ENCODE data around the gene PCDHGB6.
"Not testable (repeated sequence)": the region's sequence is repeated elsewhere in the genome, so short reads cannot be mapped to it uniquely, and the experiment has no call there.

PCDHGB6 gene

DNA sequence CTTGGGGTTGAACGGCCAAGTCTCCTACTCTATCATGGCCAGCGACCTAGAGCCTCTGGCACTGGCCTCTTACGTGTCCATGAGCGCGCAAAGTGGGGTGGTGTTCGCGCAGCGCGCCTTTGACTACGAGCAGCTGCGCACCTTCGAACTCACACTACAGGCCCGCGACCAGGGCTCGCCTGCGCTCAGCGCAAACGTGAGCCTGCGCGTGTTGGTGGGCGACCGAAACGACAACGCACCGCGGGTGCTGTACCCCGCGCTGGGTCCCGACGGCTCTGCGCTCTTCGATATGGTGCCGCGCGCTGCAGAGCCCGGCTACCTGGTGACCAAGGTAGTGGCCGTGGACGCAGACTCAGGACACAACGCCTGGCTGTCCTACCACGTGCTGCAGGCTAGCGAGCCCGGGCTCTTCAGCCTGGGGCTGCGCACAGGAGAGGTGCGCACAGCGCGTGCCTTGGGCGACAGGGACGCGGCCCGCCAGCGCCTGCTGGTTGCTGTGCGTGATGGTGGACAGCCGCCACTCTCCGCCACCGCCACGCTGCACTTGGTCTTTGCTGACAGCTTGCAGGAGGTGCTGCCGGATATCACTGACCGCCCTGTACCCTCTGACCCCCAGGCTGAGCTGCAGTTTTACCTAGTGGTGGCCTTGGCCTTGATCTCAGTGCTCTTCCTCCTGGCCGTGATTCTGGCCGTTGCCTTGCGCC lies 8.1 kb upstream of the PCDHGB6 start:
- Mint-ChIP-seq H3K27me3 (peaks cover 83% of the 10 kb centered on the region), H3K4me3 (no peak overlapping the region), H3K4me1 (ENCODE audit: low read depth) (peaks cover 3% of the 10 kb centered on the region), H3K9me3 (peaks cover 32% of the 10 kb centered on the region), H3K36me3 (ENCODE audit: low read depth) (peaks cover 15% of the 10 kb centered on the region), H3K27ac (no peak overlapping the region)
- no peak for DNase-seq

DNA sequence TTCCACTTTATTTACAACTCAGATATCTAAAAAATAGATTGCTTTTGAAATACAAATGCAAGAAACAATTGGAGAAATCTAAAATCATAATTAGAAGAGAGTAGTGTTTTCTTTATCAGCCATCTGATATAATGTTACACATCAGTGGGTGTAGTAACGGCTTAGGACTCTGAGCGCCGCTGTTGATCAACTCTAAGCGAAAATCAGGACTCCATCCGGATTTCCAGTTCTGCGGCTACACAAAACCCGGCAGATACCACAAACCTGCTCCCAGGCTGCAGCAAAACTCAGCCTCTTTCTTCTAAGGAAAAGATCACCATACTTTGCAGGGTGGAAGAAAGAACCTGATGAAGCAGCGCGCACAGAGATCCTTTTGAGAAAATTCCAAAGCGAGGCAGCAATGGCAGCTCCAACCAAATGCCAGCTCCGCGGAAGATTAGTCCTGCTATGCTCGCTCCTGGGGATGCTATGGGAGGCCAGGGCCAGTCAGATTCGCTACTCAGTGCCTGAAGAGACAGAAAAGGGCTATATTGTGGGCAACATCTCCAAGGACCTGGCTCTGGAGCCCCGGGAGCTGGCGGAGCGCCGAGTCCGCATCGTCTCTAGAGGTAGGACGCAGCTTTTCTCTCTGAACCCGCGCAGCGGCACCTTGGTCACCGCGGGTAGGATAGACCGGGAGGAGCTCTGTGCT lies 5.1 kb upstream of the PCDHGB6 start, which contains the start of gene PCDHGA9:
Gene PCDHGA9, plus strand, starts transcription at position 226 of the 691 bp plus-strand sequence. Its CDS starts 175 bp downstream, at position 401.
- H3K27me3 Mint-ChIP-seq = peaks cover 80% of the 10 kb centered on the region

DNA sequence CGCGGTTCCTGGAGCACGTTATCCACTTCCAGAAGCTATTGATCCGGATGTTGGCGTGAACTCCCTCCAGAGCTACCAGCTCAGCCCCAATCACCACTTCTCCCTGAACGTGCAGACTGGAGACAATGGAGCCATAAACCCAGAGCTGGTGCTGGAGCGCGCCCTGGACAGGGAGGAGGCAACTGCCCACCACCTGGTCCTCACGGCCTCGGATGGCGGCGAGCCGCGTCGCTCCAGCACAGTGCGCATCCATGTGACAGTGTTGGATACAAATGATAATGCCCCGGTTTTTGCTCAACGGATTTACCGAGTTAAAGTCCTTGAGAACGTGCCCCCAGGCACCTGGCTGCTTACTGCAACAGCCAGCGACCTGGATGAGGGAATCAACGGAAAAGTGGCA lies 4.4 kb upstream of the PCDHGB6 start:
- Mint-ChIP-seq H3K4me3 (no peak overlapping the region), H3K27ac (no peak overlapping the region), H3K9me3 (peaks cover 28% of the 10 kb centered on the region), H3K4me1 (ENCODE audit: low read depth) (peaks cover 3% of the 10 kb centered on the region), H3K27me3 (peaks cover 83% of the 10 kb centered on the region), H3K36me3 (ENCODE audit: low read depth) (peaks cover 14% of the 10 kb centered on the region)
- DNase-seq = no peak

More for the DNA sequence above, 5.1 kb upstream of the PCDHGB6 start, which contains the start of gene PCDHGA9:
- Mint-ChIP-seq H3K4me3 (peak within 1 kb of the TSS; percentile 58), H3K4me1 (ENCODE audit: low read depth) (peaks cover 3% of the 10 kb centered on the region), H3K9me3 (peaks cover 28% of the 10 kb centered on the region), H3K36me3 (ENCODE audit: low read depth) (peaks cover 12% of the 10 kb centered on the region), H3K27ac (no peak within 1 kb of the TSS)
- no peak for DNase-seq

DNA sequence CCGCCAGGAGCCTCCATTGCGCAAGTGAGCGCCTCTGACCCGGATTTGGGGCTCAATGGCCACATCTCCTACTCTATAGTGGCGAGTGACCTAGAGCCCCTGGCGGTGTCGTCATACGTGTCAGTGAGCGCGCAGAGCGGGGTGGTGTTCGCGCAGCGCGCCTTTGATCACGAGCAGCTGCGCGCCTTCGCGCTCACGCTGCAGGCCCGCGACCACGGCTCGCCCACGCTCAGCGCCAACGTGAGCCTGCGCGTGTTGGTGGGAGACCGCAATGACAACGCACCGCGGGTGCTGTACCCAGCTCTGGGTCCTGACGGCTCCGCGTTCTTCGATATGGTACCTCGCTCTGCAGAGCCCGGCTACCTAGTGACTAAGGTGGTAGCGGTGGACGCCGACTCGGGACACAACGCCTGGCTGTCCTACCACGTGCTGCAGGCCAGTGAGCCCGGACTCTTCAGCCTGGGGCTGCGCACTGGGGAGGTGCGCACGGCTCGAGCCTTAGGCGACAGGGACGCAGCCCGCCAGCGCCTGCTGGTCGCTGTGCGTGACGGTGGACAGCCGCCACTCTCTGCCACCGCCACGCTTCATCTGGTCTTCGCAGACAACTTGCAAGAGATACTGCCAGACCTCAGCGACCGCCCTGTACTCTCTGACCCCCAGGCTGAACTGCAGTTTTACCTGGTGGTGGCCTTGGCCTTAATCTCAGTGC lies 1.9 kb downstream of the PCDHGB6 start:
- Mint-ChIP-seq H3K4me1 (ENCODE audit: low read depth) (peaks cover 16% of the 10 kb centered on the region), H3K4me3 (no peak overlapping the region), H3K36me3 (ENCODE audit: low read depth) (peaks cover 9% of the 10 kb centered on the region), H3K27me3 (peaks cover 82% of the 10 kb centered on the region), H3K27ac (no peak overlapping the region), H3K9me3 (peaks cover 23% of the 10 kb centered on the region)
- no peak for DNase-seq

DNA sequence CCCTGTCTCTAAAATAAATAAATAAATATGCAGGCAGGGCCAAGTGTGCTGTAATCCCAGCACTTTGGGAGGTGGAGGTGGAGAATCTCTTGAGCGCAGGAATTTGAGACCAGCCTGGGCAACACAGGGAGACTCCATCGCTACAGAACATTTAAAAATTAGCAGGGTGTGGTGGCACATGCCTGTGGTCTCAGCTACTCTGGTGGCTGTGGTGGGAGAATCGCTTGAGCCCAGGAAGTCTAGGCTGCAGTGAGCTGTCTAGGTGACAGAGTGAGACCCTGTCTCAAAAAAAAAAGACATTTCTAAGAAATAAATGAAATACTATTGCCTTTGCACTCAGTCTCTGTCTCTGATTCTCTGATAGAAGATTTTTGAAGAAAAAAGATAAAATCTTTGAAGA lies 3.8 kb downstream of the PCDHGB6 start:
- no peak for DNase-seq
- no peak overlapping the region for H3K4me3 Mint-ChIP-seq
- peaks cover 81% of the 10 kb centered on the region for H3K27me3 Mint-ChIP-seq
- H3K36me3 Mint-ChIP-seq (ENCODE audit: low read depth) = peaks cover 9% of the 10 kb centered on the region
- H3K27ac Mint-ChIP-seq = no peak overlapping the region
- peaks cover 19% of the 10 kb centered on the region for H3K4me1 Mint-ChIP-seq (ENCODE audit: low read depth)
- peaks cover 23% of the 10 kb centered on the region for H3K9me3 Mint-ChIP-seq

DNA sequence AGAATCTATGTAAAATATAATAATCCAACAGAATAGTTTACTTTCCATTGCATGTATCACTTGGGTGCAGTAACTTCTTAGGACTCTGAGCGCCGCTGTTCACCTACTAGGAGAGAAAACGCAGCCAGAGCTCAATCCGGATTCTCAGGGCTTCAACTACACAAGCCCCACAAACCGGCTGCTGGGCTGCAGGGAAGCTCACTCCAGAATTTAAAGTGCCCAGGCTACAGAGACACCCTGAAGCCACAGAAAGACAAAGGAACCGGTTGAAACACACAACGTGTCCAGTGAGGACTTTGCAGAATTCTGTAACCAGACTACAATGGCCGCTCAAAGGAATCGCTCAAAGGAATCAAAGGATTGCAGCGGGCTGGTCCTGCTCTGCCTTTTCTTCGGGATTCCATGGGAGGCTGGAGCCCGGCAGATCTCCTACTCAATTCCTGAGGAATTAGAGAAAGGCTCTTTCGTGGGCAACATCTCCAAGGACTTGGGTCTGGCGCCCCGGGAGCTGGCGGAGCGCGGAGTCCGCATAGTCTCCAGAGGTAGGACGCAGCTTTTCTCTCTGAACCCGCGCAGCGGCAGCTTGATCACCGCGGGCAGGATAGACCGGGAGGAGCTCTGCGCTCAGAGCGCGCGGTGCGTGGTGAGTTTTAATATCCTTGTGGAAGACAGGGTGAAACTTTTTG lies 5.2 kb downstream of the PCDHGB6 start, which contains the start of gene PCDHGA10:
Gene PCDHGA10, plus strand, starts transcription at position 134 of the 686 bp plus-strand sequence. Its CDS starts 189 bp downstream, at position 323.
- Mint-ChIP-seq H3K27me3 (peaks cover 82% of the 10 kb centered on the region), H3K4me3 (peak within 1 kb of the TSS; percentile 78), H3K36me3 (ENCODE audit: low read depth) (peaks cover 9% of the 10 kb centered on the region), H3K4me1 (ENCODE audit: low read depth) (peaks cover 24% of the 10 kb centered on the region), H3K27ac (no peak within 1 kb of the TSS), H3K9me3 (peaks cover 25% of the 10 kb centered on the region)
- peak; percentile 63 for DNase-seq

DNA sequence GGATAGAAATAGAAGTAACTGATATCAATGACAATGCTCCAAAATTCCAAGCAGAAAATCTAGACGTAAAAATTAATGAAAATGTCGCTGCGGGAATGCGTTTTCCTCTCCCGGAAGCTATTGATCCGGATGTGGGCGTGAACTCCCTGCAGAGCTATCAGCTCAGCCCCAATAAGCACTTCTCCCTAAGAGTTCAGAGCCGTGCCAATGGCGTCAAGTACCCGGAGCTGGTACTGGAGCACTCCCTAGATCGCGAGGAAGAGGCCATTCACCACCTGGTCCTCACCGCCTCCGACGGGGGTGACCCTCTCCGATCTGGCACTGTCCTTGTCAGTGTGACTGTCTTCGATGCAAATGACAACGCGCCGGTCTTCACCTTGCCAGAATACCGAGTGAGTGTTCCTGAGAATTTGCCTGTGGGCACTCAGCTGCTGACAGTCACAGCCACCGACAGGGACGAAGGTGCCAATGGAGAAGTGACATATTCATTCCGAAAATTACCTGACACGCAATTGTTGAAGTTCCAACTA lies 5.8 kb downstream of the PCDHGB6 start:
- Mint-ChIP-seq H3K27ac (no peak overlapping the region), H3K9me3 (peaks cover 30% of the 10 kb centered on the region), H3K4me1 (ENCODE audit: low read depth) (peaks cover 26% of the 10 kb centered on the region), H3K36me3 (ENCODE audit: low read depth) (peaks cover 10% of the 10 kb centered on the region), H3K4me3 (peak overlapping the region; percentile 78), H3K27me3 (peaks cover 82% of the 10 kb centered on the region)
- DNase-seq = no peak

DNA sequence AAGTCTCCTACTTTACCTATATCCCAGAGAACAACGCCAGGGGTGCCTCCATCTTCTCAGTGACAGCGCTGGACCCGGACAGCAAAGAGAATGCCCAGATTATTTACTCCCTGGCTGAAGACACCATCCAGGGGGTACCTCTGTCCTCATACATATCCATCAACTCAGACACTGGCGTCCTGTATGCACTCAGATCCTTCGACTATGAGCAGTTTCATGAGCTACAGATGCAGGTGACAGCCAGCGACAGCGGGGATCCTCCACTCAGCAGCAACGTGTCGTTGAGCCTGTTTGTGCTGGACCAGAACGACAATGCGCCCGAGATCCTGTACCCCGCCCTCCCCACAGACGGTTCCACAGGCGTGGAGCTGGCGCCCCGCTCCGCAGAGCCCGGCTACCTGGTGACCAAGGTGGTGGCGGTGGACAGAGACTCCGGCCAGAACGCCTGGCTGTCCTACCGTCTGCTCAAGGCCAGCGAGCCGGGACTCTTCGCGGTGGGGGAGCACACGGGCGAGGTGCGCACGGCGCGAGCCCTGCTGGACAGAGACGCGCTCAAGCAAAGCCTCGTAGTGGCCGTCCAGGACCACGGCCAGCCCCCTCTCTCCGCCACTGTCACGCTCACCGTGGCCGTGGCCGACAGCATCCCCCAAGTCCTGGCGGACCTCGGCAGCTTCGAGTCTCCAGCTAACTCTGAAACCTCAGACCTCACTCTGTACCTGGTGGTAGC lies 6.9 kb downstream of the PCDHGB6 start:
- Mint-ChIP-seq H3K4me1 (ENCODE audit: low read depth) (peaks cover 26% of the 10 kb centered on the region), H3K9me3 (peaks cover 28% of the 10 kb centered on the region), H3K27me3 (peaks cover 81% of the 10 kb centered on the region)
- DNase-seq; H3K4me3 Mint-ChIP-seq; H3K27ac Mint-ChIP-seq; H3K36me3 Mint-ChIP-seq (ENCODE audit: low read depth): not testable (repeated sequence)

DNA sequence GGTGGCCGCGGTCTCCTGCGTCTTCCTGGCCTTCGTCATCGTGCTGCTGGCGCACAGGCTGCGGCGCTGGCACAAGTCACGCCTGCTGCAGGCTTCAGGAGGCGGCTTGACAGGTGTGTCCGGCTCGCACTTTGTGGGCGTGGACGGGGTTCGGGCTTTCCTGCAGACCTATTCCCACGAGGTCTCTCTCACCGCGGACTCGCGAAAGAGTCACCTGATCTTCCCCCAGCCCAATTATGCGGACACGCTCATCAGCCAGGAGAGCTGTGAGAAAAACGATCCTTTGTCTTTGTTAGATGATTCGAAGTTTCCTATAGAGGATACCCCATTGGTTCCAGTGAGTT lies 7.4 kb downstream of the PCDHGB6 start:
- not testable (repeated sequence) for DNase-seq, H3K4me3 Mint-ChIP-seq, H3K27ac Mint-ChIP-seq
- peaks cover 11% of the 10 kb centered on the region for H3K36me3 Mint-ChIP-seq (ENCODE audit: low read depth)
- peaks cover 26% of the 10 kb centered on the region for H3K4me1 Mint-ChIP-seq (ENCODE audit: low read depth)
- peaks cover 30% of the 10 kb centered on the region for H3K9me3 Mint-ChIP-seq
- peaks cover 81% of the 10 kb centered on the region for H3K27me3 Mint-ChIP-seq

DNA sequence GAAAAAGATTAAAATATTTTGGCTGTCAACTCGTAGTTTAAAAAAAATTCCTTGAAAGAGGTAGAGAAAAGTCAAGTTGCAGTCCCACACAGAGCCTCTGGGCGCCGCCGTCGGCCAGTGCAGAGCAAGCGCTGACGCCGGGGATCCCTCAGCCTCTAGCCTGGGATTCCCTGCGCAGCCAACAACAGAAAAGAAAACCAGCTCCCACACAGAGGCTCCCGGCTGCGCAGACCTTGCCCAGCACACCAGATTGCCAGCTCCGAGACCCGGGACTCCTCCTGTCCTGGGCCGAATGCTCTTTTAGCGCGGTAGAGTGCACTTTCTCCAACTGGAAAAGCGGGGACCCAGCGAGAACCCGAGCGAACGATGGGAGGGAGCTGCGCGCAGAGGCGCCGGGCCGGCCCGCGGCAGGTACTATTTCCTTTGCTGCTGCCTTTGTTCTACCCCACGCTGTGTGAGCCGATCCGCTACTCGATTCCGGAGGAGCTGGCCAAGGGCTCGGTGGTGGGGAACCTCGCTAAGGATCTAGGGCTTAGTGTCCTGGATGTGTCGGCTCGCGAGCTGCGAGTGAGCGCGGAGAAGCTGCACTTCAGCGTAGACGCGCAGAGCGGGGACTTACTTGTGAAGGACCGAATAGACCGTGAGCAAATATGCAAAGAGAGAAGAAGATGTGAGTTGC lies 9.8 kb downstream of the PCDHGB6 start, which contains the start of gene PCDHGB7:
Gene PCDHGB7, plus strand, starts transcription at position 184 of the 679 bp plus-strand sequence. Its CDS starts 183 bp downstream, at position 367.
- peak; percentile 54 for DNase-seq
- Mint-ChIP-seq H3K4me3 (peak within 1 kb of the TSS; percentile 71), H3K9me3 (peaks cover 42% of the 10 kb centered on the region), H3K4me1 (ENCODE audit: low read depth) (peaks cover 32% of the 10 kb centered on the region), H3K36me3 (ENCODE audit: low read depth) (peaks cover 16% of the 10 kb centered on the region), H3K27me3 (peaks cover 89% of the 10 kb centered on the region)
- H3K27ac Mint-ChIP-seq = not testable (repeated sequence)

DNA sequence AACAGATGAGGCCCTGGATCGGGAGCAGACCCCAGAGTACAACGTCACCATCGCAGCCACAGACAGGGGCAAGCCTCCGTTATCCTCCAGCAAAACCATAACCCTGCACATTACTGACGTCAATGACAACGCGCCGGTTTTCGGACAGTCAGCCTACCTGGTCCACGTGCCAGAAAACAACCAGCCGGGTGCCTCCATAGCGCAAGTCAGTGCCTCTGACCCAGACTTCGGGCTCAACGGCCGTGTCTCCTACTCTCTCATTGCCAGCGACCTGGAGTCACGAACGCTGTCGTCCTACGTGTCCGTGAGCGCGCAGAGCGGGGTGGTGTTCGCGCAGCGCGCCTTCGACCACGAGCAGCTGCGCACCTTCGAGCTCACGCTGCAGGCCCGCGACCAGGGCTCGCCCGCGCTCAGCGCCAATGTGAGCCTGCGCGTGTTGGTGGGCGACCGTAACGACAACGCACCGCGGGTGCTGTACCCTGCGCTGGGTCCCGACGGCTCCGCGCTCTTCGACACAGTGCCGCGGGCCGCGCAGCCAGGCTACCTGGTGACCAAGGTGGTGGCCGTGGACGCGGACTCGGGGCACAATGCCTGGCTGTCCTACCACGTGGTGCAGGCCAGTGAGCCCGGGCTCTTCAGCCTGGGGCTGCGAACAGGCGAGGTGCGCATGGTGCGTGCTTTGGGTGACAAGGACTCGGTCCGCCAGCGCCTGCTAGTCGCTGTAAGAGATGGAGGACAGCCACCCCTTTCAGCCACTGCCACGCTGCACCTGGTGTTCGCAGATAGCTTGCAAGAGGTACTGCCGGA lies 11.5 kb downstream of the PCDHGB6 start:
- H3K9me3 Mint-ChIP-seq = peaks cover 41% of the 10 kb centered on the region
- H3K27me3 Mint-ChIP-seq = peaks cover 89% of the 10 kb centered on the region
- no peak for DNase-seq
- peaks cover 18% of the 10 kb centered on the region for H3K36me3 Mint-ChIP-seq (ENCODE audit: low read depth)
- peaks cover 20% of the 10 kb centered on the region for H3K4me1 Mint-ChIP-seq (ENCODE audit: low read depth)
- peak overlapping the region; percentile 2 for H3K27ac Mint-ChIP-seq
- no peak overlapping the region for H3K4me3 Mint-ChIP-seq

DNA sequence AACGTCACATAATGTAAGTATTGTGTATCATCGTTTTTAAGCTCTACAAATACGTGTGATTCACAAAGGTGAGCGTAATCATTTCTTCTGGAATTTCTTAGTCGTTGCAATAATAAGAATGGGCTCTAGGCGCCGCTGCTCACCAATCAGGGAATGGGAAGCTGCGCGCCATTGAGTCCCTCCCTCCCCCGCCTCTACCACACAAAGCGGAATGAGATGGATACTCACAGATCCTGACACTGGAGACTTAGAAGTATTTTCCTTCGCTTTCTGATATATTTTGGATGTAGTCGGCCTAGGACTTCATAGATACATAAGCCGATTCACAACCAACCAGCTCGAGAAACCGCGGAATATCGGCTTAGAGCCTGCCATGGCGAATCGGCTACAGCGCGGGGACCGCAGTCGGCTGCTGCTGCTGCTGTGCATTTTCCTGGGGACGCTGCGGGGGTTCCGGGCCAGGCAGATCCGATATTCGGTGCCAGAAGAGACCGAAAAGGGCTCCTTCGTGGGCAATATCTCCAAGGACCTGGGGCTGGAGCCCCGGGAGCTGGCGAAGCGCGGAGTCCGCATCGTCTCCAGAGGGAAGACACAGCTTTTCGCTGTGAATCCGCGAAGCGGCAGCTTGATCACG lies 13.2 kb downstream of the PCDHGB6 start, which contains the start of gene PCDHGA11:
Gene PCDHGA11, plus strand, starts transcription at position 197 of the 634 bp plus-strand sequence. Its CDS starts 177 bp downstream, at position 374.
- H3K27ac Mint-ChIP-seq = peak within 1 kb of the TSS; percentile 70
- DNase-seq = no peak
- H3K27me3 Mint-ChIP-seq = peaks cover 90% of the 10 kb centered on the region
- peak within 1 kb of the TSS; percentile 75 for H3K4me3 Mint-ChIP-seq
- H3K9me3 Mint-ChIP-seq = peaks cover 37% of the 10 kb centered on the region
- peaks cover 12% of the 10 kb centered on the region for H3K4me1 Mint-ChIP-seq (ENCODE audit: low read depth)
- H3K36me3 Mint-ChIP-seq (ENCODE audit: low read depth) = peaks cover 18% of the 10 kb centered on the region
